ENCODE data around the gene HDAC9.

DNA sequence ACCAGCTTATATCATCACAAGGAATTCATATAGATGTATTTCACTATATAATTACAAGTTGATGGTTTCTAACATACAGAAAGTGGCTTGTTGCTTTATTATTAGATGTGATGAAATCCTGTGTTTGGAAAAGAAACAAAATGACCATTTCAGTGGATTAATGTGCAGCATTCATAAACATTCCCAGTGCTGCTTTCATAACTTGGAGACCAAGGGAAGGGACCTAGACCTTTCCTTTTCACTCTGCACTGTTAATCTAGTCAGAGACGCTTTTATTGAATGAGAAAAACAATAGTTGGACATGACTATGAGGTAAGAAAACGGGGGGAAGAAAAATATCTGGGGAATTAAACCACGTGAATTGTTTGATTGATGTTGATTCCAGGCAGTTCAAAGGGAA lies 160.0 kb downstream of the HDAC9 start:
- TF ChIP-seq EZH2 (conservative IDR thresholded peaks at IDR 0.05; ENCODE audit: low read depth, low read length) (no peak), EP300 (IDR thresholded peaks at IDR 0.05; ENCODE audit: low read depth in 2 of 2, low read length in 2 of 2) (no peak), EP300 (CRISPR knock-in tag; IDR thresholded peaks at IDR 0.05; ENCODE audit: borderline replicate concordance) (no peak), NFATC3 (CRISPR knock-in tag; IDR thresholded peaks at IDR 0.05) (no peak), NR3C1 (CRISPR knock-in tag; IDR thresholded peaks at IDR 0.05) (no peak), CEBPB (IDR thresholded peaks at IDR 0.05; ENCODE audit: borderline replicate concordance, low read depth, low read length) (no peak), MAFK (conservative IDR thresholded peaks at IDR 0.05 in 1 of 2, IDR thresholded peaks at IDR 0.05 in 1 of 2; ENCODE audit: low read length in 2 of 2) (no peak), ZNF121 (CRISPR knock-in tag; IDR thresholded peaks at IDR 0.05) (no peak), ARHGAP35 (CRISPR knock-in tag; IDR thresholded peaks at IDR 0.05; ENCODE audit: borderline replicate concordance) (no peak), POLR2G (IDR thresholded peaks at IDR 0.05; ENCODE audit: low read depth, low read length) (no peak), MYNN (CRISPR knock-in tag; IDR thresholded peaks at IDR 0.05; ENCODE audit: low read depth) (no peak), CHD2 (IDR thresholded peaks at IDR 0.05; ENCODE audit: low read depth, low read length) (no peak)
- TF ChIP-seq, protein P1, sequence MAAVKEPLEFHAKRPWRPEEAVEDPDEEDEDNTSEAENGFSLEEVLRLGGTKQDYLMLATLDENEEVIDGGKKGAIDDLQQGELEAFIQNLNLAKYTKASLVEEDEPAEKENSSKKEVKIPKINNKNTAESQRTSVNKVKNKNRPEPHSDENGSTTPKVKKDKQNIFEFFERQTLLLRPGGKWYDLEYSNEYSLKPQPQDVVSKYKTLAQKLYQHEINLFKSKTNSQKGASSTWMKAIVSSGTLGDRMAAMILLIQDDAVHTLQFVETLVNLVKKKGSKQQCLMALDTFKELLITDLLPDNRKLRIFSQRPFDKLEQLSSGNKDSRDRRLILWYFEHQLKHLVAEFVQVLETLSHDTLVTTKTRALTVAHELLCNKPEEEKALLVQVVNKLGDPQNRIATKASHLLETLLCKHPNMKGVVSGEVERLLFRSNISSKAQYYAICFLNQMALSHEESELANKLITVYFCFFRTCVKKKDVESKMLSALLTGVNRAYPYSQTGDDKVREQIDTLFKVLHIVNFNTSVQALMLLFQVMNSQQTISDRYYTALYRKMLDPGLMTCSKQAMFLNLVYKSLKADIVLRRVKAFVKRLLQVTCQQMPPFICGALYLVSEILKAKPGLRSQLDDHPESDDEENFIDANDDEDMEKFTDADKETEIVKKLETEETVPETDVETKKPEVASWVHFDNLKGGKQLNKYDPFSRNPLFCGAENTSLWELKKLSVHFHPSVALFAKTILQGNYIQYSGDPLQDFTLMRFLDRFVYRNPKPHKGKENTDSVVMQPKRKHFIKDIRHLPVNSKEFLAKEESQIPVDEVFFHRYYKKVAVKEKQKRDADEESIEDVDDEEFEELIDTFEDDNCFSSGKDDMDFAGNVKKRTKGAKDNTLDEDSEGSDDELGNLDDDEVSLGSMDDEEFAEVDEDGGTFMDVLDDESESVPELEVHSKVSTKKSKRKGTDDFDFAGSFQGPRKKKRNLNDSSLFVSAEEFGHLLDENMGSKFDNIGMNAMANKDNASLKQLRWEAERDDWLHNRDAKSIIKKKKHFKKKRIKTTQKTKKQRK (IDR thresholded peaks at IDR 0.05; ENCODE audit: low read length) = no peak
- TF ChIP-seq, protein P2, sequence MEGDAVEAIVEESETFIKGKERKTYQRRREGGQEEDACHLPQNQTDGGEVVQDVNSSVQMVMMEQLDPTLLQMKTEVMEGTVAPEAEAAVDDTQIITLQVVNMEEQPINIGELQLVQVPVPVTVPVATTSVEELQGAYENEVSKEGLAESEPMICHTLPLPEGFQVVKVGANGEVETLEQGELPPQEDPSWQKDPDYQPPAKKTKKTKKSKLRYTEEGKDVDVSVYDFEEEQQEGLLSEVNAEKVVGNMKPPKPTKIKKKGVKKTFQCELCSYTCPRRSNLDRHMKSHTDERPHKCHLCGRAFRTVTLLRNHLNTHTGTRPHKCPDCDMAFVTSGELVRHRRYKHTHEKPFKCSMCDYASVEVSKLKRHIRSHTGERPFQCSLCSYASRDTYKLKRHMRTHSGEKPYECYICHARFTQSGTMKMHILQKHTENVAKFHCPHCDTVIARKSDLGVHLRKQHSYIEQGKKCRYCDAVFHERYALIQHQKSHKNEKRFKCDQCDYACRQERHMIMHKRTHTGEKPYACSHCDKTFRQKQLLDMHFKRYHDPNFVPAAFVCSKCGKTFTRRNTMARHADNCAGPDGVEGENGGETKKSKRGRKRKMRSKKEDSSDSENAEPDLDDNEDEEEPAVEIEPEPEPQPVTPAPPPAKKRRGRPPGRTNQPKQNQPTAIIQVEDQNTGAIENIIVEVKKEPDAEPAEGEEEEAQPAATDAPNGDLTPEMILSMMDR (CRISPR knock-in tag; IDR thresholded peaks at IDR 0.05) = no peak
